EL (cell line): ENCODE measurements around the gene ARHGAP20.
"Not testable (repeated sequence)": the region's sequence is repeated elsewhere in the genome, so short reads cannot be mapped to it uniquely, and the experiment has no call there.

Experiments used
- DNase-seq: peaks from one replicate; pipeline ENCODE4 v3.0.0-alpha.2; 2016

ARHGAP20 gene

GRCh38 chr11:110716361-110716760 lies 4.1 kb upstream of the ARHGAP20 start:
- DNase-seq = peak; percentile 20

GRCh38 chr11:110715541-110715940 lies 3.3 kb upstream of the ARHGAP20 start:
- DNase-seq = peak; percentile 39

GRCh38 chr11:110713449-110713776 lies 1.2 kb upstream of the ARHGAP20 start:
- DNase-seq = no peak

- DNase-seq = peak; percentile 22
These were observed 617 bp upstream of the ARHGAP20 start for GRCh38 chr11:110712659-110713448.

- DNase-seq = no peak
These were observed 825 bp downstream of the ARHGAP20 start for GRCh38 chr11:110711448-110711775.

GRCh38 chr11:110710628-110711381 lies 1.4 kb downstream of the ARHGAP20 start:
- DNase-seq = peak; percentile 11

- DNase-seq = no peak
These were observed 7.9 kb downstream of the ARHGAP20 start for GRCh38 chr11:110704210-110704864.

- DNase-seq = no peak
These were observed 20.3 kb downstream of the ARHGAP20 start for GRCh38 chr11:110691926-110692325.

- no peak for DNase-seq
These were observed 22.9 kb downstream of the ARHGAP20 start for GRCh38 chr11:110689306-110689705.

GRCh38 chr11:110679323-110679975 lies 32.8 kb downstream of the ARHGAP20 start:
- DNase-seq = peak; percentile 31

- DNase-seq = no peak
These were observed 36.7 kb downstream of the ARHGAP20 start for GRCh38 chr11:110675548-110675947.

- no peak for DNase-seq
These were observed 46.4 kb downstream of the ARHGAP20 start for GRCh38 chr11:110665689-110666465.

- no peak for DNase-seq
These were observed 56.3 kb downstream of the ARHGAP20 start for GRCh38 chr11:110655967-110656366.

GRCh38 chr11:110654456-110654855 lies 57.8 kb downstream of the ARHGAP20 start:
- no peak for DNase-seq

- DNase-seq = no peak
These were observed 67.0 kb downstream of the ARHGAP20 start for GRCh38 chr11:110645253-110645652.

GRCh38 chr11:110634370-110634769 lies 77.9 kb downstream of the ARHGAP20 start:
- no peak for DNase-seq

GRCh38 chr11:110631551-110631950 lies 80.7 kb downstream of the ARHGAP20 start:
- DNase-seq = no peak

- no peak for DNase-seq
These were observed 82.6 kb downstream of the ARHGAP20 start for GRCh38 chr11:110629594-110629993.

- DNase-seq = no peak
These were observed 90.4 kb downstream of the ARHGAP20 start for GRCh38 chr11:110621826-110622225.

- not testable (repeated sequence) for DNase-seq
These were observed 92.9 kb downstream of the ARHGAP20 start for GRCh38 chr11:110619366-110619765.

- DNase-seq = no peak
These were observed 98.2 kb downstream of the ARHGAP20 start for GRCh38 chr11:110614031-110614430.

GRCh38 chr11:110613197-110613918 lies 98.9 kb downstream of the ARHGAP20 start:
- no peak for DNase-seq
